Activated CD4-positive, alpha-beta T cell treated with anti-CD3 and anti-CD28 coated beads for 24 hours (primary cell): ENCODE measurements around the gene P3R3URF.

Source experiments
- DNase-seq, 2 donors: peaks; one replicate each; pipeline ENCODE4 v3.0.0-alpha.2; 2020; ENCODE audit warnings: low read depth in 2 of 2

P3R3URF gene

GRCh38 chr1:46132529-46133180 lies 43.6 kb downstream of the P3R3URF start, which contains the start of gene PIK3R3:
Gene PIK3R3 (minus strand): TSS chr1:46132629. CDS start chr1:46131952, 677 bp downstream.
- peak; percentile 74 to 84 for DNase-seq

GRCh38 chr1:46131712-46132528 lies 44.4 kb downstream of the P3R3URF start:
- no peak for DNase-seq

GRCh38 chr1:46131093-46131492 lies 45.2 kb downstream of the P3R3URF start:
- DNase-seq, result no peak

- no peak for DNase-seq
Measured at GRCh38 chr1:46130606-46131005, 45.7 kb downstream of the P3R3URF start.

DNA sequence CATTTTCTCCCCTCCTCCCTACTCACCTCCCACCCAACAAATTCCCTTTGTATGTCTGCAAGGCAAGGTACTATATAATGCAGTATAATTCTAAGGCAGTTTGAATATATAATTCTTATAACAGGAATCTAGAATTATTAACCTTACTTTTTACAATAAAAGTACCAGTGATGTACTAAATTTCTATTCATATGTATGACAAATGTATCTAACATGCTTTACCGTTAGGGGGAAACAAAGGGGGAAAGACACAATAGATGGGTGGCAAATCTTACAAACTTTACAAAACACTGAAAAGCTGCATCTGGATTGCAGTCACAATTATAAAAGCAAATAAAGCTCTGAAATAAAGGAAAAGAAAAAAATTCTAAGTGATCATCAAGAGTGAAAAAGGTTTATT lies 46.2 kb downstream of the P3R3URF start:
- DNase-seq, result no peak

DNA sequence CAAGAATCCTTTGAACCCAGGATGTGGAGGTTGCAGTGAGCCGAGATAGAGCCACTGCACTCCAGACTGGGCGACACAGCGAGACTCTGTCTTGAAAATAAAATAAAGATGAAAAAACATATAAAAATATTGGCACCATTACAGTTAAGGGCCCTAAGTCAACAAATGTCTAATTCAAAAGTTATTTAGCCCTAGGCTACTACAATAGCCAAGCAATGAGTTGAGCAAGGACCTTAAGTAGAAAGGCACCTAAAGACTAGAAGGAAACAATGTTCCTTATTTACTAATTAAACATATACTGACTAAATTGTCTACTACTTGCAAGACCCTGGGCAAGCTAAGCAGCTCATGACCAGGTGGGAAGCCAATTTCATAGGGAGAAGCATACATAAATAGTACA lies 47.9 kb downstream of the P3R3URF start:
- DNase-seq, result no peak
